ENCODE data around the gene PHF21B.

The PHF21B gene

GRCh38 chr22:44999687-45000086 is 10.1 kb downstream of the PHF21B start:
- H3K79me1 ChIP-seq (ENCODE audit: low read length) = peaks cover 54% of the 10 kb centered on the region
- H3K4me1 ChIP-seq (ENCODE audit: control insufficient read depth, low read depth, low read length) = peaks cover under 1% of the 10 kb centered on the region
- H3K56ac ChIP-seq (ENCODE audit: low read length) = no peak overlapping the region
- H3K36me3 ChIP-seq (ENCODE audit: control insufficient read depth, insufficient read depth, low read length) = peaks cover 2% of the 10 kb centered on the region
- no peak overlapping the region for H3K9ac ChIP-seq (ENCODE audit: low read length)
- no peak overlapping the region for H3K23ac ChIP-seq (ENCODE audit: low read length)
- no peak overlapping the region for H2BK120ac ChIP-seq (ENCODE audit: low read depth, low read length)
- no peak overlapping the region for H2AK5ac ChIP-seq (ENCODE audit: low read length)
- no peak overlapping the region for H2BK5ac ChIP-seq (ENCODE audit: low read length)
- no peak overlapping the region for H3K27ac ChIP-seq (ENCODE audit: low read depth, low read length)
- H3K4me2 ChIP-seq (ENCODE audit: low read length) = no peak overlapping the region
- no CpG with 5 or more reads among the region's 13 CpGs for WGBS (ENCODE audit: extremely low coverage, insufficient coverage, low lambda C conversion rate)
- no peak overlapping the region for H3K4ac ChIP-seq (ENCODE audit: low read depth, low read length)
- H2BK15ac ChIP-seq (replicated peaks; ENCODE audit: low read depth) = no peak overlapping the region
- H3K79me2 ChIP-seq (ENCODE audit: control insufficient read depth, insufficient read depth, low read length) = peaks cover 90% of the 10 kb centered on the region
- no peak overlapping the region for H4K8ac ChIP-seq (ENCODE audit: low read depth, low read length)
- DNase-seq = no peak
- no peaks in the 10 kb centered on the region for H3K27me3 ChIP-seq (ENCODE audit: insufficient read depth, low read length, poor library complexity)
- no peak overlapping the region for H4K5ac ChIP-seq (ENCODE audit: low read length)
- no peak overlapping the region for H3K4me3 ChIP-seq (ENCODE audit: low read length)
- H3K18ac ChIP-seq (ENCODE audit: low read length) = no peak overlapping the region

DNA sequence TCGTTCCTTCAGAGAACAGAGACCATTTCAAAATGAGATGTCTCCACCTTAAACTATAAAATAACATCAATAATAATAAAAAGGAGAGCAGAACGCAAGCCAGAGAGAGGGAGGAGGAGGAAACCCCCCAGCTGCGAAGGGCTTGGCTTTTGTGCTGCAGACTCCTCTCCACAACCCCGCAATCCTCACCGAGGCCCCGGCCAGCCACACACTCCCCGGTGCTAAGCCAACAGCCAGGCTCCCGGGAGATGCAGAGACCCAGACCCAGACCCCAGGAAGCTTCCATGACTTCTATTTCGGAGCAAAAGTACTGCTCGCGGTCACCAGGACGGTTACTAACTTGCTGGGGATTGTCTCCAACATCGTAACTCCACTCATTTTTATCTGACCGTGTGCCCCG is 10.6 kb downstream of the PHF21B start:
- H4K5ac ChIP-seq (ENCODE audit: low read length) = no peak overlapping the region
- H3K4me2 ChIP-seq (ENCODE audit: low read length) = no peak overlapping the region
- H2BK120ac ChIP-seq (ENCODE audit: low read depth, low read length) = no peak overlapping the region
- H4K8ac ChIP-seq (ENCODE audit: low read depth, low read length) = no peak overlapping the region
- H3K4ac ChIP-seq (ENCODE audit: low read depth, low read length) = no peak overlapping the region
- no peaks in the 10 kb centered on the region for H3K4me1 ChIP-seq (ENCODE audit: control insufficient read depth, low read depth, low read length)
- H3K27ac ChIP-seq (ENCODE audit: low read depth, low read length) = no peak overlapping the region
- H2AK5ac ChIP-seq (ENCODE audit: low read length) = no peak overlapping the region
- peaks cover 54% of the 10 kb centered on the region for H3K79me1 ChIP-seq (ENCODE audit: low read length)
- H3K23ac ChIP-seq (ENCODE audit: low read length) = no peak overlapping the region
- H3K4me3 ChIP-seq (ENCODE audit: low read length) = no peak overlapping the region
- no CpG with 5 or more reads among the region's 15 CpGs for WGBS (ENCODE audit: extremely low coverage, insufficient coverage, low lambda C conversion rate)
- no peak overlapping the region for H3K56ac ChIP-seq (ENCODE audit: low read length)
- H3K18ac ChIP-seq (ENCODE audit: low read length) = no peak overlapping the region
- H2BK5ac ChIP-seq (ENCODE audit: low read length) = no peak overlapping the region
- H3K36me3 ChIP-seq (ENCODE audit: control insufficient read depth, insufficient read depth, low read length) = peaks cover 2% of the 10 kb centered on the region
- no peak overlapping the region for H3K9ac ChIP-seq (ENCODE audit: low read length)
- DNase-seq = no peak
- H3K27me3 ChIP-seq (ENCODE audit: insufficient read depth, low read length, poor library complexity) = no peaks in the 10 kb centered on the region
- H3K79me2 ChIP-seq (ENCODE audit: control insufficient read depth, insufficient read depth, low read length) = peaks cover 89% of the 10 kb centered on the region
- H2BK15ac ChIP-seq (replicated peaks; ENCODE audit: low read depth) = no peak overlapping the region

DNA sequence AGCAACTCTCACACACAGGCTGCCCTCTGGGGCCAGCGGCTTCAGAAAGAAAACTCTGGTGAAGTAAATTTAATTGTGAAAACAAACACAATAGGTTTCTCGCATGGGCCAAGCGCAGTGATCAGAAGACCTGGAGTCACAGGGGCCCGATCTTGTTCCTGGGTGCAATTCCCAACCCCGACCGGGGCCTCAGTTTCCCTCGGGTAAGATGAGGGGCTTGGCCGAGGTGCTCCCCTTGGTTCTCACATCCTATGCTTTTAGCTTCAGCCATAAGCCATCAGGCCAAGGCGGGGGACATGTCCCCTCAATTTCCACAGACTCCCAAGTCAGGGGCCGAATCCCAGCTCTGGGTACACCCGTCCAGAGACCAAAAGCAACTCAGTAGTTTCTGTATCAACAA is 11.5 kb downstream of the PHF21B start:
- Histone ChIP-seq H3K79me1 (ENCODE audit: low read length) (peaks cover 53% of the 10 kb centered on the region), H3K9ac (ENCODE audit: low read length) (no peak overlapping the region), H3K56ac (ENCODE audit: low read length) (no peak overlapping the region), H3K79me2 (ENCODE audit: control insufficient read depth, insufficient read depth, low read length) (peaks cover 93% of the 10 kb centered on the region), H3K27me3 (ENCODE audit: insufficient read depth, low read length, poor library complexity) (no peaks in the 10 kb centered on the region), H3K4me3 (ENCODE audit: low read length) (no peak overlapping the region), H3K27ac (ENCODE audit: low read depth, low read length) (no peak overlapping the region), H3K4ac (ENCODE audit: low read depth, low read length) (no peak overlapping the region), H3K18ac (ENCODE audit: low read length) (no peak overlapping the region), H2BK5ac (ENCODE audit: low read length) (no peak overlapping the region), H3K4me1 (ENCODE audit: control insufficient read depth, low read depth, low read length) (no peaks in the 10 kb centered on the region), H4K5ac (ENCODE audit: low read length) (no peak overlapping the region), H2AK5ac (ENCODE audit: low read length) (no peak overlapping the region), H2BK120ac (ENCODE audit: low read depth, low read length) (no peak overlapping the region), H4K8ac (ENCODE audit: low read depth, low read length) (no peak overlapping the region), H3K36me3 (ENCODE audit: control insufficient read depth, insufficient read depth, low read length) (peaks cover 2% of the 10 kb centered on the region), H3K4me2 (ENCODE audit: low read length) (no peak overlapping the region), H3K23ac (ENCODE audit: low read length) (no peak overlapping the region), H2BK15ac (replicated peaks; ENCODE audit: low read depth) (no peak overlapping the region)
- WGBS (ENCODE audit: extremely low coverage, insufficient coverage, low lambda C conversion rate) = no CpG with 5 or more reads among the region's 11 CpGs
- DNase-seq = no peak

GRCh38 chr22:44997060-44997459 is 12.7 kb downstream of the PHF21B start:
- Histone ChIP-seq H2BK120ac (ENCODE audit: low read depth, low read length) (no peak overlapping the region), H3K4ac (ENCODE audit: low read depth, low read length) (no peak overlapping the region), H3K9ac (ENCODE audit: low read length) (no peak overlapping the region), H3K18ac (ENCODE audit: low read length) (no peak overlapping the region), H3K79me1 (ENCODE audit: low read length) (peaks cover 56% of the 10 kb centered on the region), H3K4me2 (ENCODE audit: low read length) (no peak overlapping the region), H2BK15ac (replicated peaks; ENCODE audit: low read depth) (no peak overlapping the region), H4K5ac (ENCODE audit: low read length) (no peak overlapping the region), H3K27ac (ENCODE audit: low read depth, low read length) (no peak overlapping the region), H4K8ac (ENCODE audit: low read depth, low read length) (no peak overlapping the region), H3K79me2 (ENCODE audit: control insufficient read depth, insufficient read depth, low read length) (peaks cover 93% of the 10 kb centered on the region), H3K36me3 (ENCODE audit: control insufficient read depth, insufficient read depth, low read length) (peaks cover 2% of the 10 kb centered on the region), H3K4me3 (ENCODE audit: low read length) (no peak overlapping the region), H2AK5ac (ENCODE audit: low read length) (no peak overlapping the region), H3K56ac (ENCODE audit: low read length) (no peak overlapping the region), H2BK5ac (ENCODE audit: low read length) (no peak overlapping the region), H3K4me1 (ENCODE audit: control insufficient read depth, low read depth, low read length) (no peaks in the 10 kb centered on the region), H3K27me3 (ENCODE audit: insufficient read depth, low read length, poor library complexity) (no peaks in the 10 kb centered on the region), H3K23ac (ENCODE audit: low read length) (no peak overlapping the region)
- no CpG with 5 or more reads among the region's 9 CpGs for WGBS (ENCODE audit: extremely low coverage, insufficient coverage, low lambda C conversion rate)
- no peak for DNase-seq

DNA sequence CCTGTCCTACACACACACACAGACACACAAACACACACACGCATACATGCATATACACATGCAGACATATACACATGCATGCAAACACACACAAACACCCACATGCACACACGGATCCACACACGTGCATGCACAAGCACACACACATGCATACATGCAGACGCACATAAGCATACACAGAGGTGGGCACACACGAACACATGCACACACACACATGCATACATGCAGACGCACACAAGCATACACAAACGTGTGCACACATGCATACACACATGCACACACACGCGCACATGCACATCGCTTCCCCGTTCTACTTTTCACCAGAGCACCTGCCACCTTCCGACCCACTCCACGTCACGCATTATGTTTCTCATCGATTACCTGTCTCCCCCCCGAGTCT is 13.2 kb downstream of the PHF21B start:
- Histone ChIP-seq H3K23ac (ENCODE audit: low read length) (no peak overlapping the region), H3K4me1 (ENCODE audit: control insufficient read depth, low read depth, low read length) (no peaks in the 10 kb centered on the region), H3K9ac (ENCODE audit: low read length) (no peak overlapping the region), H4K8ac (ENCODE audit: low read depth, low read length) (no peak overlapping the region), H4K5ac (ENCODE audit: low read length) (no peak overlapping the region), H3K18ac (ENCODE audit: low read length) (no peak overlapping the region), H3K27ac (ENCODE audit: low read depth, low read length) (no peak overlapping the region), H3K79me1 (ENCODE audit: low read length) (peaks cover 55% of the 10 kb centered on the region), H3K79me2 (ENCODE audit: control insufficient read depth, insufficient read depth, low read length) (peaks cover 95% of the 10 kb centered on the region), H3K27me3 (ENCODE audit: insufficient read depth, low read length, poor library complexity) (no peaks in the 10 kb centered on the region), H3K4ac (ENCODE audit: low read depth, low read length) (no peak overlapping the region), H2BK5ac (ENCODE audit: low read length) (no peak overlapping the region), H3K4me3 (ENCODE audit: low read length) (no peak overlapping the region), H3K56ac (ENCODE audit: low read length) (no peak overlapping the region), H3K4me2 (ENCODE audit: low read length) (no peak overlapping the region), H2BK120ac (ENCODE audit: low read depth, low read length) (no peak overlapping the region), H3K36me3 (ENCODE audit: control insufficient read depth, insufficient read depth, low read length) (peaks cover 2% of the 10 kb centered on the region), H2BK15ac (replicated peaks; ENCODE audit: low read depth) (no peak overlapping the region), H2AK5ac (ENCODE audit: low read length) (no peak overlapping the region)
- no CpG with 5 or more reads among the region's 16 CpGs for WGBS (ENCODE audit: extremely low coverage, insufficient coverage, low lambda C conversion rate)
- DNase-seq = no peak

- WGBS (ENCODE audit: extremely low coverage, insufficient coverage, low lambda C conversion rate) = no CpG with 5 or more reads among the region's 9 CpGs
- H3K23ac ChIP-seq (ENCODE audit: low read length) = no peak overlapping the region
- no peak overlapping the region for H2BK5ac ChIP-seq (ENCODE audit: low read length)
- H2BK15ac ChIP-seq (replicated peaks; ENCODE audit: low read depth) = no peak overlapping the region
- no peak overlapping the region for H3K4me3 ChIP-seq (ENCODE audit: low read length)
- H4K8ac ChIP-seq (ENCODE audit: low read depth, low read length) = no peak overlapping the region
- H3K4me1 ChIP-seq (ENCODE audit: control insufficient read depth, low read depth, low read length) = no peaks in the 10 kb centered on the region
- H4K5ac ChIP-seq (ENCODE audit: low read length) = no peak overlapping the region
- H3K27me3 ChIP-seq (ENCODE audit: insufficient read depth, low read length, poor library complexity) = no peaks in the 10 kb centered on the region
- no peak for DNase-seq
- no peak overlapping the region for H3K27ac ChIP-seq (ENCODE audit: low read depth, low read length)
- peaks cover 95% of the 10 kb centered on the region for H3K79me2 ChIP-seq (ENCODE audit: control insufficient read depth, insufficient read depth, low read length)
- H3K56ac ChIP-seq (ENCODE audit: low read length) = no peak overlapping the region
- no peak overlapping the region for H3K4me2 ChIP-seq (ENCODE audit: low read length)
- H3K79me1 ChIP-seq (ENCODE audit: low read length) = peaks cover 54% of the 10 kb centered on the region
- H3K36me3 ChIP-seq (ENCODE audit: control insufficient read depth, insufficient read depth, low read length) = peaks cover 2% of the 10 kb centered on the region
- H3K4ac ChIP-seq (ENCODE audit: low read depth, low read length) = no peak overlapping the region
- H2AK5ac ChIP-seq (ENCODE audit: low read length) = no peak overlapping the region
- H2BK120ac ChIP-seq (ENCODE audit: low read depth, low read length) = no peak overlapping the region
- H3K18ac ChIP-seq (ENCODE audit: low read length) = no peak overlapping the region
- no peak overlapping the region for H3K9ac ChIP-seq (ENCODE audit: low read length)
Observed at GRCh38 chr22:44996120-44996519, 13.7 kb downstream of the PHF21B start.
